HepG2 (cell line): ENCODE results near the gene SKIDA1. TPM values are rescaled to one million over a fixed set of nuclear protein-coding genes. Genes with fewer than 3 reads are reported as not detected.

Source experiments
- ARNT ChIP-seq: fragments of 450-650 bp; IDR thresholded peaks from 2 replicates; pipeline ENCODE4 v1.6.1; 2017
- CEBPB ChIP-seq: IDR thresholded peaks from 2 replicates; pipeline ENCODE4 v1.6.1; 2011; ENCODE audit warnings: low read depth, low read length, improper control_type of control experiment, borderline replicate concordance
- ERF ChIP-seq: IDR thresholded peaks from 2 replicates; pipeline ENCODE4 v1.6.1; 2018; ENCODE audit warnings: missing biosample characterization, missing genetic modification reagents
- FOXA1 ChIP-seq, 2 experiments: fragments of 450-650 bp in 1 of 2; sonication (generic) in 1 of 2; formaldehyde crosslinking in 1 of 2; IDR thresholded peaks; 2 replicates each; pipeline versions ENCODE4 v1.4.0 to v1.6.1; 2016 to 2020; ENCODE audit warnings: missing genetic modification reagents in 1 of 2
- KDM2A ChIP-seq: sonication (generic); formaldehyde crosslinking; IDR thresholded peaks from 2 replicates; pipeline ENCODE4 v1.4.0; 2020; ENCODE audit warnings: low read depth, missing genetic modification reagents, borderline replicate concordance
- MXI1 ChIP-seq: IDR thresholded peaks from 3 replicates; pipeline ENCODE4 v1.6.1; 2012; ENCODE audit warnings: low read depth, low read length, inconsistent platforms, borderline replicate concordance
- NAIF1 ChIP-seq: sonication (generic); formaldehyde crosslinking; IDR thresholded peaks from 2 replicates; pipeline ENCODE4 v1.5.0; 2020; ENCODE audit warnings: mild to moderate bottlenecking, missing genetic modification reagents, borderline replicate concordance
- NR1H2 ChIP-seq: sonication (generic); formaldehyde crosslinking; IDR thresholded peaks from 2 replicates; pipeline ENCODE4 v1.8.1; 2022; ENCODE audit warnings: low read depth, missing genetic modification reagents, borderline replicate concordance
- POLR2G ChIP-seq: fragments of 200-400 bp; formaldehyde crosslinking; IDR thresholded peaks from 2 replicates; pipeline ENCODE4 v1.6.1; 2018; ENCODE audit warnings: mild to moderate bottlenecking, low read depth, low read length, moderate library complexity
- RBAK ChIP-seq: sonication (generic); formaldehyde crosslinking; IDR thresholded peaks from 2 replicates; pipeline ENCODE4 v1.5.1; 2020; ENCODE audit warnings: mild to moderate bottlenecking, missing genetic modification reagents
- TGIF2 ChIP-seq: IDR thresholded peaks from 2 replicates; pipeline ENCODE4 v1.6.1; 2016; ENCODE audit warnings: control low read depth, missing compliant biosample characterization
- ZNF138 ChIP-seq: sonication (generic); formaldehyde crosslinking; IDR thresholded peaks from 2 replicates; pipeline ENCODE4 v1.5.0; 2020; ENCODE audit warnings: mild to moderate bottlenecking, low read depth, missing genetic modification reagents
- ZNF446 ChIP-seq: sonication (generic); formaldehyde crosslinking; IDR thresholded peaks from 2 replicates; pipeline ENCODE4 v1.5.0; 2020; ENCODE audit warnings: mild to moderate bottlenecking, missing genetic modification reagents
- ZNF460 ChIP-seq: sonication (generic); formaldehyde crosslinking; IDR thresholded peaks from 2 replicates; pipeline ENCODE4 v1.5.1; 2020; ENCODE audit warnings: missing genetic modification reagents, mild to moderate bottlenecking, borderline replicate concordance
- ZNF569 ChIP-seq: sonication (generic); formaldehyde crosslinking; IDR thresholded peaks from 2 replicates; pipeline ENCODE4 v1.5.0; 2020; ENCODE audit warnings: mild to moderate bottlenecking, missing genetic modification reagents, moderate library complexity, borderline replicate concordance
- polyA plus RNA-seq, 8 experiments: library from polyadenylated mRNA; depleted of rRNA in 3 of 8; stranded (reverse) in 7 of 8; unstranded in 1 of 8; fragments of >200 nt; fragmentation: Illumina TruSeq in 4 of 8; extraction: Trizol in 4 of 8; gene quantifications; 2 replicates each; pipeline versions ENCODE4 v1.2.1 to v1.2.3, GENCODE V29; 2011 to 2016; ENCODE audit warnings: low read depth in 4 of 8, missing spikeins in 1 of 8, mixed read lengths in 1 of 8; ENCODE audit not compliant: insufficient read depth in 1 of 8
- total RNA-seq, 5 experiments: library from RNA; depleted of rRNA; stranded (reverse); fragments of >200 nt; fragmentation: Illumina TruSeq; extraction: Trizol; gene quantifications; 2 replicates each; pipeline ENCODE4 v1.2.3, GENCODE V29; 2016; ENCODE audit warnings: low read depth in 1 of 5
- TF ChIP-seq, protein P1 (sequence below): sonication (generic); formaldehyde crosslinking; IDR thresholded peaks from 2 replicates; pipeline ENCODE4 v1.4.0; 2020; ENCODE audit warnings: missing genetic modification reagents
- TF ChIP-seq, protein P2 (sequence below), 2 experiments: sonication (generic) in 1 of 2; formaldehyde crosslinking in 1 of 2; IDR thresholded peaks; 2 replicates each; pipeline versions ENCODE4 v1.4.0 to v1.6.1; 2018 to 2020; ENCODE audit warnings: missing genetic modification reagents in 2 of 2, borderline replicate concordance in 1 of 2, low read depth in 1 of 2, mild to moderate bottlenecking in 1 of 2, missing biosample characterization in 1 of 2
- TF ChIP-seq, protein P3 (sequence below): sonication (generic); formaldehyde crosslinking; IDR thresholded peaks from 2 replicates; pipeline ENCODE4 v1.4.0; 2020; ENCODE audit warnings: missing genetic modification reagents
- TF ChIP-seq, protein P4 (sequence below): sonication (generic); formaldehyde crosslinking; IDR thresholded peaks from 2 replicates; pipeline ENCODE4 v1.8.1; 2023; ENCODE audit warnings: mild to moderate bottlenecking, missing genetic modification reagents, borderline replicate concordance
- TF ChIP-seq, protein P5 (sequence below): sonication (generic); formaldehyde crosslinking; IDR thresholded peaks from 2 replicates; pipeline ENCODE4 v1.5.1; 2020; ENCODE audit warnings: mild to moderate bottlenecking, missing genetic modification reagents
- TF ChIP-seq, protein P6 (sequence below): sonication (generic); formaldehyde crosslinking; IDR thresholded peaks from 2 replicates; pipeline ENCODE4 v1.4.0; 2020; ENCODE audit warnings: mild to moderate bottlenecking, missing genetic modification reagents

SKIDA1 gene
- total and polyA plus RNA-seq, 2 of the 13 experiments (the other 11 are each of a cell fraction or from before 2014, with no cell fraction given), result 0.73 to 1.5 TPM

DNA sequence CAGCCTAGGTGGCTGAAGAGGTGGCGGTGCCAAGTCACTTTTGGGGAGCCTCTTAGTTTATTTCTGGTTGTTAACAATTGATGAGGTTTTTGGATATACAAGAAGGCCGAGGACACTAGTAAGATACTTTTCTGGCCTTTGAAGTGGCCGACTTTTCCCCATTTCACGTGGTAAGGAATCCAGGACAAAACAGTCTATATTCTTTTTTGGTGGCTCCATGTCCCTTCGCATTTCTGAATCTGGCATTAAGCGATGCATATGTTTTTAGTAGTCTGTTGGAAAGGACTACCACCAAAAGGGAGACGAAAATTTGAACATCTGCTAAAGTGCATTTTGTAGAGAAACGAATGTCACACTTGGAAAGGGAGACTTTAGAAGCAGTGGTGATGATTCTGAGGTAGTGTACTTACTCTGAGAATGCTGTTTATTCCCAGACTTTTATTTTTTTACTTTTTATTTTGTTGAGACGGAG is 10.0 kb upstream of the SKIDA1 start (continued):
- TF ChIP-seq, protein P1, sequence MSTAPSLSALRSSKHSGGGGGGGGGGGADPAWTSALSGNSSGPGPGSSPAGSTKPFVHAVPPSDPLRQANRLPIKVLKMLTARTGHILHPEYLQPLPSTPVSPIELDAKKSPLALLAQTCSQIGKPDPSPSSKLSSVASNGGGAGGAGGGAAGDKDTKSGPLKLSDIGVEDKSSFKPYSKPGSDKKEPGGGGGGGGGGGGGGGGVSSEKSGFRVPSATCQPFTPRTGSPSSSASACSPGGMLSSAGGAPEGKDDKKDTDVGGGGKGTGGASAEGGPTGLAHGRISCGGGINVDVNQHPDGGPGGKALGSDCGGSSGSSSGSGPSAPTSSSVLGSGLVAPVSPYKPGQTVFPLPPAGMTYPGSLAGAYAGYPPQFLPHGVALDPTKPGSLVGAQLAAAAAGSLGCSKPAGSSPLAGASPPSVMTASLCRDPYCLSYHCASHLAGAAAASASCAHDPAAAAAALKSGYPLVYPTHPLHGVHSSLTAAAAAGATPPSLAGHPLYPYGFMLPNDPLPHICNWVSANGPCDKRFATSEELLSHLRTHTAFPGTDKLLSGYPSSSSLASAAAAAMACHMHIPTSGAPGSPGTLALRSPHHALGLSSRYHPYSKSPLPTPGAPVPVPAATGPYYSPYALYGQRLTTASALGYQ (CRISPR knock-in tag), result no peak
- TF ChIP-seq RBAK (CRISPR knock-in tag), result no peak
- TF ChIP-seq NR1H2 (CRISPR knock-in tag), result no peak
- TF ChIP-seq, protein P2, sequence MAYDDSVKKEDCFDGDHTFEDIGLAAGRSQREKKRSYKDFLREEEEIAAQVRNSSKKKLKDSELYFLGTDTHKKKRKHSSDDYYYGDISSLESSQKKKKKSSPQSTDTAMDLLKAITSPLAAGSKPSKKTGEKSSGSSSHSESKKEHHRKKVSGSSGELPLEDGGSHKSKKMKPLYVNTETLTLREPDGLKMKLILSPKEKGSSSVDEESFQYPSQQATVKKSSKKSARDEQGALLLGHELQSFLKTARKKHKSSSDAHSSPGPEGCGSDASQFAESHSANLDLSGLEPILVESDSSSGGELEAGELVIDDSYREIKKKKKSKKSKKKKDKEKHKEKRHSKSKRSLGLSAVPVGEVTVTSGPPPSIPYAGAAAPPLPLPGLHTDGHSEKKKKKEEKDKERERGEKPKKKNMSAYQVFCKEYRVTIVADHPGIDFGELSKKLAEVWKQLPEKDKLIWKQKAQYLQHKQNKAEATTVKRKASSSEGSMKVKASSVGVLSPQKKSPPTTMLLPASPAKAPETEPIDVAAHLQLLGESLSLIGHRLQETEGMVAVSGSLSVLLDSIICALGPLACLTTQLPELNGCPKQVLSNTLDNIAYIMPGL (CRISPR knock-in tag; IDR thresholded peaks at IDR 0.05; ENCODE audit: borderline replicate concordance in 1 of 2, low read depth in 1 of 2), result peak in 1 of 2 experiments; percentile 3; a peak in 1 of 4 replicates
- TF ChIP-seq ZNF446 (CRISPR knock-in tag), result 0 out of 2 replicates have a peak, but pooled peaks have one; percentile 10
- TF ChIP-seq, protein P3, sequence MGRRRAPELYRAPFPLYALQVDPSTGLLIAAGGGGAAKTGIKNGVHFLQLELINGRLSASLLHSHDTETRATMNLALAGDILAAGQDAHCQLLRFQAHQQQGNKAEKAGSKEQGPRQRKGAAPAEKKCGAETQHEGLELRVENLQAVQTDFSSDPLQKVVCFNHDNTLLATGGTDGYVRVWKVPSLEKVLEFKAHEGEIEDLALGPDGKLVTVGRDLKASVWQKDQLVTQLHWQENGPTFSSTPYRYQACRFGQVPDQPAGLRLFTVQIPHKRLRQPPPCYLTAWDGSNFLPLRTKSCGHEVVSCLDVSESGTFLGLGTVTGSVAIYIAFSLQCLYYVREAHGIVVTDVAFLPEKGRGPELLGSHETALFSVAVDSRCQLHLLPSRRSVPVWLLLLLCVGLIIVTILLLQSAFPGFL (CRISPR knock-in tag), result no peak
- TF ChIP-seq ERF (CRISPR knock-in tag), result no peak
- no peak for TF ChIP-seq ZNF138 (CRISPR knock-in tag)
- TF ChIP-seq, protein P4, sequence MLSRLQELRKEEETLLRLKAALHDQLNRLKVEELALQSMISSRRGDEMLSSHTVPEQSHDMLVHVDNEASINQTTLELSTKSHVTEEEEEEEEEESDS, result no peak
- no peak for TF ChIP-seq NAIF1 (CRISPR knock-in tag)
- TF ChIP-seq MXI1, result no peak
- TF ChIP-seq ZNF460 (CRISPR knock-in tag), result no peak
- no peak for TF ChIP-seq POLR2G
- TF ChIP-seq ZNF569 (CRISPR knock-in tag), result no peak
- no peak for TF ChIP-seq CEBPB
- TF ChIP-seq, protein P5, sequence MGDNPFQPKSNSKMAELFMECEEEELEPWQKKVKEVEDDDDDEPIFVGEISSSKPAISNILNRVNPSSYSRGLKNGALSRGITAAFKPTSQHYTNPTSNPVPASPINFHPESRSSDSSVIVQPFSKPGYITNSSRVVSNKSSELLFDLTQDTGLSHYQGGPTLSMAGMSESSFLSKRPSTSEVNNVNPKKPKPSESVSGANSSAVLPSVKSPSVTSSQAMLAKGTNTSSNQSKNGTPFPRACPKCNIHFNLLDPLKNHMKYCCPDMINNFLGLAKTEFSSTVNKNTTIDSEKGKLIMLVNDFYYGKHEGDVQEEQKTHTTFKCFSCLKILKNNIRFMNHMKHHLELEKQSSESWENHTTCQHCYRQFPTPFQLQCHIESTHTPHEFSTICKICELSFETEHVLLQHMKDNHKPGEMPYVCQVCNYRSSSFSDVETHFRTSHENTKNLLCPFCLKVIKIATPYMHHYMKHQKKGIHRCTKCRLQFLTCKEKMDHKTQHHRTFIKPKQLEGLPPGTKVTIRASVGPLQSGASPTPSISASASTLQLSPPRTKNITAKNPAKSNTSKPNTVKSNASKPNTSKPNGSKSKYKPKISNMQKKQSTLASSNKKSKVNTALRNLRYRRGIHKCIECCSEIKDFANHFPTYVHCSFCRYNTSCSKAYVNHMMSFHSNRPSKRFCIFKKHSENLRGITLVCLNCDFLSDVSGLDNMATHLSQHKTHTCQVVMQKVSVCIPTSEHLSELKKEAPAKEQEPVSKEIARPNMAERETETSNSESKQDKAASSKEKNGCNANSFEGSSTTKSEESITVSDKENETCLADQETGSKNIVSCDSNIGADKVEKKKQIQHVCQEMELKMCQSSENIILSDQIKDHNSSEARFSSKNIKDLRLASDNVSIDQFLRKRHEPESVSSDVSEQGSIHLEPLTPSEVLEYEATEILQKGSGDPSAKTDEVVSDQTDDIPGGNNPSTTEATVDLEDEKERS (CRISPR knock-in tag), result no peak
- no peak; the same call in 1 of the 2 replicates for TF ChIP-seq KDM2A (CRISPR knock-in tag)
- no peak for TF ChIP-seq ARNT
- TF ChIP-seq, protein P6, sequence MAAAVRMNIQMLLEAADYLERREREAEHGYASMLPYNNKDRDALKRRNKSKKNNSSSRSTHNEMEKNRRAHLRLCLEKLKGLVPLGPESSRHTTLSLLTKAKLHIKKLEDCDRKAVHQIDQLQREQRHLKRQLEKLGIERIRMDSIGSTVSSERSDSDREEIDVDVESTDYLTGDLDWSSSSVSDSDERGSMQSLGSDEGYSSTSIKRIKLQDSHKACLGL (CRISPR knock-in tag), result no peak
- TF ChIP-seq TGIF2, result no peak
- TF ChIP-seq FOXA1 (IDR thresholded peaks at IDR 0.05), result no peak
- TF ChIP-seq FOXA1 (CRISPR knock-in tag; IDR thresholded peaks at IDR 0.05), result no peak
